Sigmoid colon (tissue), 7 donors: ENCODE data around the gene FASTK. TPM values are rescaled to one million over a fixed set of nuclear protein-coding genes. Genes with fewer than 3 reads are reported as not detected.
A peak's percentile ranks its signal among the peaks of the same experiment; 100 is the strongest.

ENCODE experiments used
- DNase-seq: peaks from one replicate; pipeline ENCODE4 v3.0.0-alpha.2; 2019
- H3K27ac ChIP-seq, 4 donors: fragments of 200-600 bp; sonication (generic); one replicate each; pipeline ENCODE4 v1.5.1; 2016 to 2019; ENCODE audit warnings: mild to moderate bottlenecking in 1 of 4
- H3K27me3 ChIP-seq, 3 donors: fragments of 200-600 bp; sonication (generic); one replicate each; pipeline ENCODE4 v1.5.1; 2019; ENCODE audit warnings: mild to moderate bottlenecking in 1 of 3
- H3K36me3 ChIP-seq, 4 donors: fragments of 200-600 bp; sonication (generic); one replicate each; pipeline ENCODE4 v1.5.1; 2016 to 2019
- H3K4me1 ChIP-seq, 4 donors: fragments of 200-600 bp; sonication (generic); one replicate each; pipeline ENCODE4 v1.5.1; 2017 to 2019
- H3K4me3 ChIP-seq, 4 donors: fragments of 200-600 bp; sonication (generic); one replicate each; pipeline ENCODE4 v1.5.1; 2017 to 2019; ENCODE audit warnings: mild to moderate bottlenecking in 2 of 4, moderate library complexity in 1 of 4
- H3K9me3 ChIP-seq, 4 donors: fragments of 200-600 bp in 3 of 4; sonication (generic) in 3 of 4; one replicate each; pipeline versions ENCODE4 v1.5.1 to v1.6.1; 2013 to 2019
- CTCF ChIP-seq, 4 experiments: fragments of 450-650 bp in 3 of 4; fragments of 200-600 bp in 1 of 4; IDR thresholded peaks; one replicate each; pipeline ENCODE4 v1.5.1; 2016 to 2019; ENCODE audit warnings: antibody characterized with exemption in 4 of 4, mild to moderate bottlenecking in 3 of 4, moderate library complexity in 2 of 4
- EP300 ChIP-seq, 4 donors: sonication (generic); formaldehyde crosslinking; IDR thresholded peaks; one replicate each; pipeline ENCODE4 v1.6.1; 2017; ENCODE audit warnings: antibody characterized with exemption in 4 of 4
- POLR2A ChIP-seq, 2 donors: fragments of 450-650 bp; IDR thresholded peaks; one replicate each; pipeline ENCODE4 v1.6.1; 2016; ENCODE audit warnings: antibody characterized with exemption in 2 of 2, mild to moderate bottlenecking in 2 of 2, moderate library complexity in 2 of 2
- POLR2AphosphoS5 ChIP-seq, 4 donors: sonication (generic); formaldehyde crosslinking; IDR thresholded peaks; one replicate each; pipeline ENCODE4 v1.6.1; 2017; ENCODE audit warnings: antibody characterized with exemption in 4 of 4
- WGBS, 2 donors: extraction: QIAGEN DNeasy Blood & Tissue Kit; methylation state at CpG; one replicate each; pipeline ENCODE4 v1.1.7; 2013; 5-methylcytosine and 5-hydroxymethylcytosine counted together
- intact Hi-C: fragments of 100-400 bp; cut with DNase I; formaldehyde crosslinking; loops from one replicate; pipeline ENCODE4 v1.15.1; 2023
- polyA plus RNA-seq, 3 donors: library from polyadenylated mRNA; stranded (reverse); fragments of 200-250 nt; gene quantifications; one replicate each; pipeline ENCODE4 v1.2.3, GENCODE V29; 2013
- total RNA-seq, 4 donors: library from RNA; depleted of rRNA; stranded (reverse); fragments of >200 nt; gene quantifications; one replicate each; pipeline ENCODE4 v1.1.0, GENCODE V29; 2016
- donor health status: healthy with polysubstance abuse.
- donor health status: Bipolar disorder and iron deficiency.
- donor health status: healthy.

Gene FASTK
- total and polyA plus RNA-seq, 7 donors, result 61.3 to 124 (median 65.0) TPM

- 88 to 93% methylated on average over 5 of the region's 5 CpGs for WGBS, 2 donors
- H3K36me3 ChIP-seq, result peaks cover 0 to 47% (median 21%) of the 10 kb centered on the region in 4 donors
Measured at GRCh38 chr7:151033864-151034249, 46.8 kb downstream of the FASTK start.

GRCh38 chr7:151032936-151033863 is 47.4 kb downstream of the FASTK start:
- H3K9me3 ChIP-seq, result no peaks in the 10 kb centered on the region
- H3K4me1 ChIP-seq, result peaks cover 0 to 18% (median 14%) of the 10 kb centered on the region in 4 donors
- H3K36me3 ChIP-seq, result peaks cover 0 to 47% (median 21%) of the 10 kb centered on the region in 4 donors
- no peak for TF ChIP-seq POLR2A (IDR thresholded peaks at IDR 0.05)
- no peak for TF ChIP-seq POLR2AphosphoS5 (IDR thresholded peaks at IDR 0.05)
- no peak for TF ChIP-seq EP300 (IDR thresholded peaks at IDR 0.05)
- TF ChIP-seq CTCF (IDR thresholded peaks at IDR 0.05), result no peak
- no peak for DNase-seq
- no peaks in the 10 kb centered on the region for H3K27me3 ChIP-seq
- H3K27ac ChIP-seq, result no peak overlapping the region
- WGBS, 2 donors, result 91% methylated on average over 17 of the region's 17 CpGs
- intact Hi-C loops, result no loop called here
- H3K4me3 ChIP-seq, result no peak overlapping the region

More at GRCh38 chr7:151033864-151034249, 46.8 kb downstream of the FASTK start:
- Histone ChIP-seq H3K4me3 (no peak overlapping the region), H3K27me3 (no peaks in the 10 kb centered on the region), H3K9me3 (no peaks in the 10 kb centered on the region), H3K4me1 (peaks cover 0 to 21% (median 16%) of the 10 kb centered on the region in 4 donors), H3K27ac (no peak overlapping the region)
- intact Hi-C loops, result no loop called here
- no peak for TF ChIP-seq CTCF (IDR thresholded peaks at IDR 0.05)
- no peak for TF ChIP-seq POLR2AphosphoS5 (IDR thresholded peaks at IDR 0.05)
- no peak for TF ChIP-seq POLR2A (IDR thresholded peaks at IDR 0.05)
- no peak for TF ChIP-seq EP300 (IDR thresholded peaks at IDR 0.05)
- DNase-seq, result no peak

GRCh38 chr7:151031011-151031410 is 49.6 kb downstream of the FASTK start:
- no peaks in the 10 kb centered on the region for H3K9me3 ChIP-seq
- no peak overlapping the region for H3K4me3 ChIP-seq
- H3K27ac ChIP-seq, result no peak overlapping the region
- no peaks in the 10 kb centered on the region for H3K27me3 ChIP-seq
- intact Hi-C loops, result no loop called here
- DNase-seq, result no peak
- WGBS, 2 donors, result 93 to 95% methylated on average over 4 of the region's 4 CpGs
- H3K4me1 ChIP-seq, result peaks cover 0 to 23% (median 15%) of the 10 kb centered on the region in 4 donors
- H3K36me3 ChIP-seq, result peaks cover 0 to 25% (median 13%) of the 10 kb centered on the region in 4 donors
- peak in 1 of 4 donors; percentile 28 for TF ChIP-seq POLR2AphosphoS5 (IDR thresholded peaks at IDR 0.05)
- no peak for TF ChIP-seq CTCF (IDR thresholded peaks at IDR 0.05)
- no peak for TF ChIP-seq POLR2A (IDR thresholded peaks at IDR 0.05)
- no peak for TF ChIP-seq EP300 (IDR thresholded peaks at IDR 0.05)

GRCh38 chr7:151028948-151029501 is 51.6 kb downstream of the FASTK start:
- Histone ChIP-seq H3K27ac (peak overlapping the region; percentile 82 to 89 (median 84)), H3K27me3 (no peaks in the 10 kb centered on the region), H3K9me3 (no peaks in the 10 kb centered on the region), H3K36me3 (peaks cover 0 to 5% (median 2%) of the 10 kb centered on the region in 4 donors), H3K4me1 (peaks cover 0 to 23% (median 15%) of the 10 kb centered on the region in 4 donors), H3K4me3 (peak overlapping the region; percentile 62 to 77 (median 68))
- TF ChIP-seq EP300 (IDR thresholded peaks at IDR 0.05), result no peak
- 45 to 65% methylated on average over 17 of the region's 17 CpGs for WGBS, 2 donors
- intact Hi-C loops, result loop anchor here (2.0 to 5.0 kb wide), 3 partner anchors 30 to 82 kb away; partner anchors contain the start of gene SLC4A2
- DNase-seq, result no peak
